AG04449 (cell line): Measurements from ENCODE around the gene TMEM43.
"Not testable (repeated sequence)": the region's sequence is repeated elsewhere in the genome, so short reads cannot be mapped to it uniquely, and the experiment has no call there.

Experiments used
- CTCF ChIA-PET: fragments of 350-600 bp; formaldehyde crosslinking; extraction: SDS; loops from one replicate; lab custom pipeline; 2021; ENCODE audit warnings: antibody characterized with exemption; lab: Yijun Ruan, JAX
- POLR2A ChIA-PET: fragments of 400-600, 350-600 bp; formaldehyde crosslinking; extraction: SDS; loops from one replicate; lab custom pipeline; 2020; ENCODE audit warnings: antibody characterized with exemption, inconsistent platforms; lab: Yijun Ruan, JAX
- DNase-seq: peaks from one replicate; pipeline ENCODE4 v3.0.0-alpha.2; 2010; ENCODE audit warnings: low read depth, low spot score
- H3K4me3 ChIP-seq: 2 replicates; pipeline ENCODE4 v1.5.1; 2011; ENCODE audit warnings: low read depth, mild to moderate bottlenecking, control low read depth, low read length
- CTCF ChIP-seq: IDR thresholded peaks from one replicate; pipeline ENCODE4 v1.5.1; 2011; ENCODE audit warnings: mild to moderate bottlenecking, moderate library complexity, low read length, control low read depth, inconsistent platforms; ENCODE audit not compliant: insufficient read depth; ENCODE audit errors: missing control alignments

The TMEM43 gene

DNA sequence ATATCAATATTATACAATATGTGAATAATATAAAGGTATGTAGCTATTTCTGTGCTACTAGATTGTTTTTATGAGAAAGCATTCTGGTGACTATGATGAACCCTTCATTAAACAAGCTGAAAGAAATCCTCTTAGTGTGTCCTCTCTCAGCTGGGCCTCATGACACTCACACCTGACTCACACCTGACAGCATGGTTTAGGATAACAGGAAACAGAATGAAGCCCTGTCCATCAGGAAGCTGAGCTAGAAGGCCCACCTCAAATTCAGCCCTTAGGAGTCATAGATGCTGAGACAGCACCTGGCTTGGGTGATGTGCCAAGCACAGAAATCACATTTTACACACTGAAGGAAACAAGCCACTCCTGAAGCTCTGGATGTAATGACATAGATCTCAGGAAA is 31.0 kb upstream of the TMEM43 start:
- no peak overlapping the region for H3K4me3 ChIP-seq
- ChIA-PET CTCF (no interaction called here), POLR2A (no interaction called here)
- DNase-seq, result no peak
- no peak for TF ChIP-seq CTCF

GRCh38 chr3:14096742-14097141 is 28.1 kb upstream of the TMEM43 start:
- no peak for TF ChIP-seq CTCF
- POLR2A ChIA-PET, result no interaction called here
- DNase-seq, result no peak
- CTCF ChIA-PET, result no interaction called here
- H3K4me3 ChIP-seq, result no peak overlapping the region

GRCh38 chr3:14097616-14098391 is 27.0 kb upstream of the TMEM43 start:
- DNase-seq, result no peak
- TF ChIP-seq CTCF, result no peak
- CTCF ChIA-PET, result no interaction called here
- POLR2A ChIA-PET, result no interaction called here
- no peak overlapping the region for H3K4me3 ChIP-seq

DNA sequence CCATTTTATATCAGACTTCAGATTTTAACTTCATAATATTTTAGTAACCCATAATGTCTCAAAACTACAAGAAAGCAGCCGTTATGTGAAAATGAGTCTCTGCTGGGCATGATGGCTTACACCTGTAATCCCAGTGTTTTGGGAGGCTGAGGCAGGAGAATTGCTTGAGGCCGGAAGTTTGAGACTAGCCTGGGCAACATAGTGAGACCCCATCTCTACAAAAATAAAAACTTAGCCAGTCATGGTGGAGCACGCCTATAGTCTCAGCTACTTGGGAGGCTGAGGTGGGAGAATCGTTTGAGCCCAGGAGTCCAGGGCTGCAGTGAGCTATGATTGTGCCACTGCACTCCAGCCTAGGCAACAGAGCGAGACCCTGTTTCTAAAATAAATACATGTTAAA is 15.0 kb upstream of the TMEM43 start:
- CTCF ChIA-PET, H3K4me3 ChIP-seq, POLR2A ChIA-PET, DNase-seq: not testable (repeated sequence)

DNA sequence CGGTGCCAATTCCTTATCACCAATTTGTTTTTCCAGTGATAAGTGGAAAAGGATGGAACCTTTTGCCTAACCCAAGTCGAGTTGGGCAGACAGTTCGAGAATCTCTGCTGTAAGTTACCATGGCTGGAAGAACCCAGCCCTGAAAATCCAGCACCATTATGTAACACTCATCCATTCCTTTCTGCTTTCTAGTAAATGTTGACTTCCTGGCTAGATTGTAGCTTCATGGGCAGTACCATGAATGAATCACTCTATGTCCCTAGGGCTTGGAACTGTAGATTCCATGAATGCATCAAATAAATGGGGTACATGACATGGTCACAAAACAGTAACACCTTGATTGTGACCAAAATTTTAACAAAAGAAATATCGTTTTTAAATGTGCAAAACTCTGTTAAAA is 14.2 kb upstream of the TMEM43 start:
- ChIA-PET POLR2A (no interaction called here), CTCF (interaction anchor here (1.9 kb wide), 1 partner anchor 214 kb away, joined by 8 read pairs; no protein-coding TSS in a partner anchor)
- H3K4me3 ChIP-seq, result no peak overlapping the region
- no peak for DNase-seq
- TF ChIP-seq CTCF, result no peak

DNA sequence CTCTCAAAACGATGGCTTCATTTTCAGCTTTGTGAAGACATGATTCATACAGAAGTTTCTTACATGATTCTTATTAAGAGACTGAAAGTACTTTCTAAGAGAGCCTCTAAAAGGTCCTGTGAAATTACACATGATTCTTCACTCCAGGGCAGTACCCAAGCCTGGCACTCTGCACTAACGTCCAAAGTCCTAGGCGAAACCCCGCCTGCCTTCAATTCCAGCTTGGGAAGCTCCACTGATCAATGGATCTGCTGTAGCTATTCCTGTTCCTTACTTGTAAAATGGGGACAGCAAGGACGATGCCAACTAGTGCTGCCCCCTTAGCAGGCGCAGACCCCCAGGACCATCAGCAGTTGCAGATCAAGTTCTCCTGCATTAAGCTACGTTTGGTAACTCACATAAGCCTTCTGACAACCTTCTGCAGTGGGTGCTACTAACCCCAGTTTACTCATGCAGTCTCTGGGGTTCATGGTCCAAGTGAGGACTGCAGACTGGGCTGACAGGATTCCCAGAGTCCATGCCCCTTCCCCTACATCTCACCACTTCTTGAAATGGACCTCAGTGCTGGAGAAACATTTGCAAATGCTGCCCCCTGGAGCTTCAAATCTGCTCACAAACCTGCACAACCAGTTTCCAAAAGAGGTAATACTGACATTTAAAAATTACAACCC is 10.8 kb upstream of the TMEM43 start:
- POLR2A ChIA-PET, result interaction anchor here (0.7 kb wide), 1 partner anchor 11 kb away, joined by 3 read pairs; the partner anchor contains the start of genes CHCHD4 and TMEM43
- CTCF ChIA-PET, result interaction anchor here (0.6 to 4.7 kb wide), 5 partner anchors 10 to 457 kb away, joined by 3 to 62 read pairs (median 8); no protein-coding TSS in a partner anchor
- no peak for DNase-seq
- no peak for TF ChIP-seq CTCF
- H3K4me3 ChIP-seq, result no peak overlapping the region
